NOMO-1 (cell line): ENCODE data around the gene ADA.
"Not testable (repeated sequence)": the region's sequence is repeated elsewhere in the genome, so short reads cannot be mapped to it uniquely, and the experiment has no call there.

Experiments used
- DNase-seq, 2 experiments: peaks; one replicate each; lab custom pipeline; 2025; ENCODE audit not compliant: unreplicated experiment in 2 of 2; lab: John Stamatoyannopoulos, UW

ADA gene

GRCh38 chr20:44678990-44679611 lies 27.6 kb upstream of the ADA start:
- no peak for DNase-seq

GRCh38 chr20:44678242-44678641 lies 26.7 kb upstream of the ADA start:
- DNase-seq = peak in 1 of 2 experiments; percentile 20

DNA sequence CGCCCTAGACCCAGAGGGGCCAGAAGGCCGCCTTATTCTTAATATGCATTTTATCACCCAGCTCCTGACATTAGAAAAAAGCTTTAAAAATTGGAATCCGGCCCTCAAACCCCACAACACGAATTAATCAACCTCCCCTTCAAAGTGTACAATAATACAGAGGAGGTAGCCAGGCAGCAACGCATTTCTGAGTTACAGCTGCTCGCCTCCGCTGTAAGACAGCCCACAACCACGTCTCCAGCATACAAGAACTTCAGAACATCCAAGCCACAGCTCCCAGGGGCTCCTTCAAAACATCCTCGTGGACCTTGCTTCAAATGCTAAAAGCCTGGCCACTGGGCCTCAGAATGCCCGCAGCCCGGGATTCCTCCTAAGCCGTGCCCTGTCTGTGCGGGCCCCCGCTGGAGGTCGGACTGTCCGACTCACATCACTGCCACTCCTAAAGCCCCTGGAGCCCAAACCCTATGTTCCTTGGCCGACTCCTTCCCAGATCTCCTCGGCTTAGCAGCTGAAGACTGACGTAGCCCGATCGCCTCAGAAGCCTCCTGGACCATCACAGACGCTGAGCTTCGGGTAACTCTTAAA lies 20.9 kb upstream of the ADA start:
- not testable (repeated sequence) for DNase-seq

DNA sequence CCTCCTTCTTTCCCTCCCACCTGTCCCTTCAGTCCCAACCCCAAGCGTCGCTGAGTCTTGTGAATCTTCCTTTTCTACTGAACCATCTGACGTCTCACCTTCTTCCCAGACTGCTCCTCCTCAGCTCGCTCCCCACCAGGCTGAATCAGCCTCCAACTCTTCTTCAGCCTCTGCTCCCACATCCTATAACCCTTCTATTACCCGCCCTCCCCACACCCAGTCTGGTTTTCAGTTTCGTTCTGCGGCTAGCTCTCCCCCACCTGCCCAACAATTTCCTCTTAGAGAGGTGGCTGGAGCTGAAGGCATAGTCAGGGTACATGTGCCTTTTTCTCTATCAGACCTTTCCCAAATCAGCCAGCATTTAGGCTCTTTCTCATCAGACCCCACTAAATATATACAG lies 20.0 kb upstream of the ADA start:
- peak; percentile 64 to 94 for DNase-seq

- not testable (repeated sequence) for DNase-seq
These were observed 19.4 kb upstream of the ADA start for GRCh38 chr20:44670851-44671250.

DNA sequence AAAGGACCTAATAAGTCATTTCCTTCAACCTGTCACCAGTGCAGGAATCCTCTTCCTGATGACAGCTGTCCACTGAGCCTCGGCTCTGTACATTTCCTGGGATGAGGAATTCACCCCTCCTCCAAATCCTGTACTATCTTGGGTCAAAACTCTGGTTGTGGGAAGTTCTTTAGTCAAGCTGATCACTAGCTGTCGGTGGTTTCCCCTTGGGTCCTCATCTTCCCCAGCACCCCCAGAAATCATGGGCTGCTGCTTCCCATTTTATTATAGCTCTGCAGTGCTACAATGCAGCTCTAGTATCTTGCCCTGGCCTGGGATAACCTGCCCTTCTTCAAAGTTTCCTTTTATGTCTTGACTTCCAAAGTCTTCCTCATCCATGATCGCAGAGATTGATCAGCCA lies 14.6 kb upstream of the ADA start:
- no peak for DNase-seq

- peak; percentile 87 to 92 for DNase-seq
These were observed 12.6 kb upstream of the ADA start for GRCh38 chr20:44664131-44664530.

DNA sequence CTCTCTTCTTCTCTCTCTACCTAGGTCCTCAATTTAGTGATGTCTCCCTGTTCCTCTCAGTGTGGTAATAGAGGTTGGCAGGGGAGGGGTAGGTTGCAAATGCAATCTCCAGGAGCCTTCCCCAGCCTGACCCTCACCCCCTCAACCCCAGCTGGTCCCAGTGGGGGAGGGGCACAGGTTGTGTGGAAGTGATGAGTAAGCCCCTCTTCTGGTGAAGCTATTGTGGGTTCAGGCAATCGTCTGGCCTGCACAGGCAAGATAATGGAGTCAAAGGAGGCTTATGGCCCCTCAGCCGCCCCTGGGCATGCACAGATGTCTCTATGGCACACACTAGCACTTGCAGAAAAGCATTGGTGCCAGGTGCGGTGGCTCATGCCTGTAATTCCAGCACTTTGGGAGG lies 10.8 kb upstream of the ADA start:
- no peak for DNase-seq

DNA sequence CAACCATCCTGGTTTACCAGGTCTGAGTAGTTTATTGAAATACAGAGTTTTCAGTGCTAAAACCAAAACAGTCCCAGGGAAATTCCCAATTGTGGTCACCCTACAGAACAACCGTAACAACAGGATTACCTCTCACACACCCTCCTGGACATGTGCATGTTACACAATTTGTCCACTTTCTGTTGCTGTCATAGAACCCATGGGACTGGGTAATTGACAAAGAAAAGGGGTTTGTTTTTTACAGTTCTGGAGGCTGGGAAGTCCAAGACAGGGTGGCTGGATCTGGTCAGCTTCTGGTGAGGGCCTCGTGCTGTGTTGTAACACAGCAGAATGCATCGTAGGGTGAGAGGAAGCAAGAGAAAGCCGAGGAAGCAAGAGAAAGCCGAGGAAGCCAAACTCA lies 9.1 kb upstream of the ADA start:
- no peak for DNase-seq

GRCh38 chr20:44659931-44660330 lies 8.4 kb upstream of the ADA start:
- no peak for DNase-seq

DNA sequence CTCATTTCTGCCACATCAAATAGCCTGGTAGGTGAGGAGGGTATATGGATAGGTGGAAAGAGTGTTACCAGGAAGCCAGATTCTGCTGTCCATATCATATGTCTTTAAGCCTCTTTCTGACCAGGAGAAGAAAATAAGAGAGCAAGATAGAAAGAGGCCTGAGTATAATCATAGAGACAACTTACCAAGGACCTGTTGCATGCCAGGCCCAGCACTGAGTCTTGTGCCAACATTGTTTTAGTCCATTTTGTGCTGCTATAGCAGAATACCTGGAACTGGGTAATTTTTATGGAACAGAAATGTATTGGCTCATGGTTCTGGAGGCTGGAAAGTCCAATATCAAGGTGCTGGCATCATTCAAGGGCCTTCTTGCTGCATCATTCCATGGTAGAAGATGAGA lies 7.3 kb upstream of the ADA start:
- no peak for DNase-seq

- DNase-seq = no peak
These were observed 6.4 kb upstream of the ADA start for GRCh38 chr20:44657875-44658274.

DNA sequence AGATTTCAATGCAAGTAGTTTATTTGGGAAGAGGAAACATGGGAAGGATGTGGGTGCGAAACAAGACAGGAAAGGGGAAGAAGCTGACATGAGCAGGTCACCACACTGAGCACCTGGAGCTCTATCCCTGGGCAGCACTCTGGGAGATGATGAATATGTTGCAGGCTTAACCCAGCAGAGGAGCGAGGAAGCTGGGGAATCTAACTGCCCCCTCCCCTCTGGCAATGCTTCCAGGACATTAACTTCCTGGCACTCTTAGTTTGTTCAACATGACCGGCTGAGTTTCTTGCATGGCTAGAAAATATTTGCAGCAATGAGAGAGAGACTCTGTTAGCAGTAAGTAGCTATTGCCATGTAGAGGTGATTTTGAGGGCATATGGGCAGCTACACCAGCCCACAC lies 4.9 kb upstream of the ADA start:
- no peak for DNase-seq

- DNase-seq = not testable (repeated sequence)
These were observed 2.7 kb upstream of the ADA start for GRCh38 chr20:44654210-44654609.

DNA sequence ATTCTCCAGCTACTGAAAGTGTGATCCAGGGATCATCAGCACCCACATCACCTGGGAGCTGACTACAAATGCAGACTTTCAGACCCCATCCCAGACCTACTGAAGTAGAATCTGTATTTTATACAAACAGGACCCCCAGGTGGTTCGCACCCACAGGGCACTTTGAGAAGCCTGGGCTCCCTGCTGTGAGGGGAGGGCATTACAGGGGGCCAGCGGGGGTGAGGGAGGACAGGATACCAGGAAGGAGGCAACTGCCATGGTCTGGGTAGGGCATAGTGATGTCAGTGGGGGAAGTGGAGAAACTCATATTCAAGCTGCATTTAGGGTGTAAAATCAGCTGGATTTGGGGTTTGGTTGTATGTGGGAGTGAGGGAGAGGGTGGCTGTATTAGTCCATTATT lies 2.0 kb upstream of the ADA start:
- no peak for DNase-seq

DNA sequence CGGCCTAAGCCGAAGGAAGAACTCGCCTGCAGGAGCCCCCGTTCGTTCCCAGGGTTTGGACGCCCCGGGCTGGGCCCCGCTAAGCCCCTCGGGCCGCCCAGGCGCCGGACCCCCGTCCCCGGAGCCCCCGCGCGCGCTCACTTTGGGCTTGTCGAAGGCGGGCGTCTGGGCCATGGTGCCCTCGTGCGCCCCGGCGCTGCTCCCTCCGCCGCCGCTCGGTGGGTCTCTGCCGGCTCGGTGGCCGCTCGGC lies 140 bp downstream of the ADA start:
- DNase-seq = no peak

GRCh38 chr20:44650771-44651433 lies 597 bp downstream of the ADA start:
- no peak for DNase-seq

DNA sequence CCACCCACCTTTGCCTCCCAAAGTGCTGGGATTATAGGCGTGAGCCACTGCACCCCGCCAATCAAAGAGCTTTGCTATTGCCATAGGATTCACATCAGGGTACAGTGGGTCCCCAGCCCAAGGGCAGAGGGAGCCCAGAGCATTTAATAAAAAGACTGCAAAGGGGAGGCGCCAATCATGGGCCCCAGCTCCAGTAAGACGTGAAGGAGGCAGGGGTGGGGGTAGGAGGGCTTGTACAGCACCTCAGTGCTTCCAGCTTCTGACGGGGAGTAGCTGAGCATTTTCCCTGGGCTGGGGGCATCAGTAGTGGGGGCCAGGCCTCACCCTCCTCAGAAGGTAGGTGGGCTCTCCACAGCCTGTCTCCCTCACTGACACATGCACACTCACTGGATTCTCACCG lies 1.5 kb downstream of the ADA start:
- DNase-seq = no peak

DNA sequence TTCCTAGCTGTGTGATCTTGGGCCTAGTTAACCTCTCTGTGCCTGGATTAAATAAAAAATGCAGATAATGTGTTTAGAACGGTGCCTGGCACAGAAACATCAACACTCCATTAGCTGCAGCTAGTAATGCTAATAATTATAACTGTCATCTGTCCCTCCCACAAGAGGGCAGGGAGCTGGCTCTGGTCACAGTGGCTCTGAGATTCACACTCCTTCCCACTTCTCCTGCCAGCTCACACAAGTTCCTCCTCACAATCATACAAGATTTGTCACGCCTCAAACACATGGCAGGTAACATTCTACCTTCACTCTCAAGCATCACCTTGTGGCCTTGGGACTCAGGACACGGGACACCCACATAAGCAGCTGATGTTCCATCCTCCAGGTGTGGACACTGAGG lies 2.4 kb downstream of the ADA start:
- no peak for DNase-seq

DNA sequence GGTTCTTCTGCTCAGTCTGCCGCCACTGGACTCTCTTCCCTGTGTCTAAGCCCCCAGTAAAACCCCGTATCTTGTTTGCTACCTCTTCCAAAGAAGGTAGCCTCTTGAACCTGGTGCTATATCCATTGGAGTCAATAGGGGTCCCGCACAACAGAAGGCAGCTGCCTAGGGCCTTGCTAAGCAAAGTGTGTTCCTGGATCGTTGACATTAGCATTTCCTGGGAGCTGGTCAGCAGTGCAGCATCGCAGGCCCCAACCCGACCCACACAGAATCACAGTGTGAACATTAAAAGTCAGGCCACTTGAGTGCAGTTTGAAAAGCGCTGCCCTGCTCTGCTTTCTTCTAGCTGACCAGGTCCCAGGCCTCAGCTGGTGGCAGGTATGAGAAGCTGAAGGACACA lies 2.9 kb downstream of the ADA start:
- DNase-seq = no peak

- DNase-seq = no peak
These were observed 3.4 kb downstream of the ADA start for GRCh38 chr20:44648068-44648467.

DNA sequence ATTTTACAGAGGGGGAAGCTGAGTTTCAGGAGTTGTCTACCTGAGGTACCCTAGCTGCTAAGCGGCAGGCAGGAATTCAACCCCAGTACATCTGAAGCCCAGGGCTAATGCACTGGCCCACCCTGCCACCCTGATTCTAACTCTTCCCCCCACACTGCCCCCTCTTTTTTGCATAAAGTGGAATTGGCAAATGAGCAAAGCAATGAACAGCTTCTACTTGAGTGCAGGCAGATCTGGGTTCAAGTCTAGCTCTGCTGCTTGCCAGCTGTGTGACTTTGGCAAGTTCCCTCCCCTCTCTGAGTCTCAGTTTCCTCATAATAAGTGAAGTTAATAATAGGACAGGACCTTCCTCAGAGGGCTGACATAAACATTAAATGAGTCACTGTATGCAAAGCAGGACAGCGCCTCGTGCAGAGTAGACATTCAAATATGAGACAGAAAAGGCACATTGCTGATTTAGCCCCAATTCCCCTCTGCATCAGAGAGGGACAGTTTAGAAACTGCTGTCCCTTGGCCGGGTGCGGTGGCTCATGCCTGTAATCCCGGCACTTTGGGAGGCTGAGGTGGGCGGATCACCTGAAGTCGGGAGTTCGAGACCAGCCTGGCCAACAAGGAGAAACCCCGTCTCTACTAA lies 4.7 kb downstream of the ADA start:
- peak; percentile 74 to 90 for DNase-seq
